K562 (cell line): ENCODE measurements around the gene WDR62. TPM values are rescaled to one million over a fixed set of nuclear protein-coding genes. Genes with fewer than 3 reads are reported as not detected.

Source experiments
- C11orf30 ChIP-seq: fragments of 450-650 bp; IDR thresholded peaks from 2 replicates; pipeline ENCODE4 v1.6.1; 2016; ENCODE audit warnings: low read depth, mild to moderate bottlenecking
- ELF1 ChIP-seq: fragments of 200-800 bp; sonication (Bioruptor generic); IDR thresholded peaks from 2 replicates; pipeline ENCODE4 v1.6.1; 2016; ENCODE audit warnings: missing genetic modification characterization, missing compliant biosample characterization
- ETV5 ChIP-seq: sonication (generic); formaldehyde crosslinking; IDR thresholded peaks from 2 replicates; pipeline ENCODE4 v1.4.0; 2020; ENCODE audit warnings: low read depth, mild to moderate bottlenecking, missing genetic modification reagents
- FIP1L1 ChIP-seq: fragments of 200-400 bp; formaldehyde crosslinking; IDR thresholded peaks from 2 replicates; pipeline ENCODE4 v1.6.1; 2018; ENCODE audit warnings: mild to moderate bottlenecking, low read depth, low read length; ENCODE audit not compliant: poor library complexity, severe bottlenecking
- HCFC1 ChIP-seq: IDR thresholded peaks from 2 replicates; pipeline ENCODE4 v1.6.1; 2012; ENCODE audit warnings: low read depth, low read length, improper control_type of control experiment
- KHSRP ChIP-seq: fragments of 450-650 bp; IDR thresholded peaks from 2 replicates; pipeline ENCODE4 v1.6.1; 2017
- L3MBTL2 ChIP-seq: fragments of 450-650 bp; IDR thresholded peaks from 2 replicates; pipeline ENCODE4 v1.6.1; 2016; ENCODE audit warnings: mild to moderate bottlenecking, moderate library complexity
- MXI1 ChIP-seq: IDR thresholded peaks from 2 replicates; pipeline ENCODE4 v1.6.1; 2011; ENCODE audit warnings: low read depth, mild to moderate bottlenecking, improper control_type of control experiment, low read length
- NFE2L1 ChIP-seq: fragments of 450-650 bp; IDR thresholded peaks from 2 replicates; pipeline ENCODE4 v1.6.1; 2016; ENCODE audit warnings: missing genetic modification characterization, low read depth, mild to moderate bottlenecking, missing compliant biosample characterization, moderate library complexity, borderline replicate concordance
- NR2C1 ChIP-seq, 2 experiments: fragments of 450-650 bp; IDR thresholded peaks; 2 replicates each; pipeline ENCODE4 v1.6.1; 2017; ENCODE audit warnings: mild to moderate bottlenecking in 2 of 2, antibody characterized with exemption in 1 of 2, inconsistent platforms in 1 of 2, missing compliant biosample characterization in 1 of 2, missing genetic modification characterization in 1 of 2
- POLR2A ChIP-seq: fragments of 450-650 bp; conservative IDR thresholded peaks from 2 replicates; pipeline ENCODE4 v1.6.1; 2016
- POLR2G ChIP-seq: fragments of 200-400 bp; formaldehyde crosslinking; IDR thresholded peaks from 2 replicates; pipeline ENCODE4 v1.6.1; 2017; ENCODE audit warnings: low read depth, mild to moderate bottlenecking, antibody characterized with exemption, low read length, moderate library complexity
- TAF1 ChIP-seq: IDR thresholded peaks from 2 replicates; pipeline ENCODE4 v1.6.1; 2011; ENCODE audit warnings: mild to moderate bottlenecking, low read length, moderate library complexity; ENCODE audit not compliant: insufficient read depth, control insufficient read depth, severe bottlenecking; ENCODE audit errors: extremely low read depth
- ZBED1 ChIP-seq: IDR thresholded peaks from 2 replicates; pipeline ENCODE4 v1.6.1; 2014
- ZNF253 ChIP-seq: fragments of 250-450 bp; sonication (Bioruptor Pico); conservative IDR thresholded peaks from 2 replicates; pipeline ENCODE4 v1.6.1; 2021; ENCODE audit warnings: mild to moderate bottlenecking
- ZNF507 ChIP-seq: conservative IDR thresholded peaks from 2 replicates; pipeline ENCODE4 v1.6.1; 2017; ENCODE audit warnings: missing genetic modification characterization, missing compliant biosample characterization
- polyA plus RNA-seq, 8 experiments: library from polyadenylated mRNA; depleted of rRNA in 4 of 8; stranded (reverse) in 5 of 8; unstranded in 3 of 8; fragments of >200 nt; fragmentation: Nextera tagmentation in 2 of 8; fragmentation: Illumina TruSeq in 1 of 8; extraction: Ambion mirVana in 2 of 8; extraction: Trizol in 1 of 8; gene quantifications; 2 replicates each; pipeline versions ENCODE4 v1.2.1 to v1.2.3, GENCODE V29; 2011 to 2014; ENCODE audit warnings: inconsistent platforms in 1 of 8, missing spikeins in 1 of 8
- total RNA-seq, 7 experiments: library from RNA; depleted of rRNA in 6 of 7; stranded (reverse); fragments of >200 nt in 6 of 7; fragmentation: Illumina TruSeq in 2 of 7; extraction: Trizol in 2 of 7; gene quantifications; 2 replicates each; pipeline versions ENCODE4 v1.2.1 to v1.2.3, GENCODE V29; 2011 to 2021; ENCODE audit warnings: low replicate concordance in 1 of 7
- TF ChIP-seq, protein P1 (sequence below): fragments of 450-650 bp; IDR thresholded peaks from 2 replicates; pipeline ENCODE4 v1.6.1; 2018; ENCODE audit warnings: mild to moderate bottlenecking, low read depth; ENCODE audit not compliant: partially characterized antibody
- TF ChIP-seq, protein P2 (sequence below): fragments of 450-650 bp; IDR thresholded peaks from 2 replicates; pipeline ENCODE4 v1.6.1; 2018; ENCODE audit not compliant: partially characterized antibody
- TF ChIP-seq, protein P3 (sequence below): fragments of 250-450 bp; sonication (Bioruptor Pico); IDR thresholded peaks from 2 replicates; pipeline ENCODE4 v1.9.0; 2021; ENCODE audit warnings: mild to moderate bottlenecking
- TF ChIP-seq, protein P4 (sequence below): sonication (generic); formaldehyde crosslinking; IDR thresholded peaks from 2 replicates; pipeline ENCODE4 v1.8.0; 2022; ENCODE audit warnings: missing genetic modification reagents, mild to moderate bottlenecking, moderate library complexity, borderline replicate concordance

WDR62 gene
- total and polyA plus RNA-seq, 9 of the 15 experiments (the other 6 are each of a cell fraction or from before 2014, with no cell fraction given), result 0.35 to 32.8 (median 14.4) TPM

DNA sequence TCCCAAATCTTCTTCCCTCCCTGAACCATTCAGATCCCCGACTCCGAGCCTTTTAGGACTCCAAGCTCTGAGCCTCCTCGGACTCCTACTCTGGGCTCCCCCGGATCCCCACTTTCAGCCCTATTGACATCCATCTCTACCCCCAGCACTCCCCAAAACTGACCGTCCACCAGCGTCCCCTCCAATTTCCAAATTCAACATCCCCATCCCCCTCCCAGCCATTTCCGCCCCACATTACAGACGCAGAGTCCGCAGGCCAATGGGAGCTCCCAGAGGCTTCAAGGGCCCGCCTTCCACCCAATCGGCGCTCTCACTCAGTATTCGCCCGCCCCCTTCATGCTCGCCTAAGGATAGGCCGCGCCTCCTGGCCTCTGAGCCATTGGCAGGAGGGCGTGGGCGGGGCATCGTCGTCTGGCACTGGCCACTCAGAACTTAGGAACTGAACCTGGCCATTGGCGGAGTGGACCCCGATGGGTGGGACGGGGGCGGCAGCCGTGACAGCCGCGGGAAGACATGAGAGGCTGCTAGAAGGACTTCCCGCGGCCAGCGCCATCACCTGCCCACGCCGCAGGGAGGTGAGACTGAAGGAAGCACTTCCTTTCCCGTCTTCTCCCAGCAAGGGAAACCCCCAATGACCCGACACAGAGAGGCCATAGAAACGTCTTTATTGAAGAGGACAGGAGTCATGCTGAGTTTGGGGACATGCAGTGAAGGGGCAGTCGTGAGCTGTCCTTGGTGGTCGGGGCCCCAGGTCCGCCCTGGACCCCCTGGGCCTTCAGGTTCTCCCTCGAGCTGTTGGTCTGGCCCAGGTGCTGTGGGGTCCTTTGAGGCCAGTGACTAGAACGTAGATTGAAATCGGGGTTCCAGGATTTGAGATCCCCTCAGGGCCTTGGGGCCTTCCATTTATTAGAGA, 40.4 kb upstream of the WDR62 start, which contains the start of gene ALKBH6 (continued):
- TF ChIP-seq, protein P1, sequence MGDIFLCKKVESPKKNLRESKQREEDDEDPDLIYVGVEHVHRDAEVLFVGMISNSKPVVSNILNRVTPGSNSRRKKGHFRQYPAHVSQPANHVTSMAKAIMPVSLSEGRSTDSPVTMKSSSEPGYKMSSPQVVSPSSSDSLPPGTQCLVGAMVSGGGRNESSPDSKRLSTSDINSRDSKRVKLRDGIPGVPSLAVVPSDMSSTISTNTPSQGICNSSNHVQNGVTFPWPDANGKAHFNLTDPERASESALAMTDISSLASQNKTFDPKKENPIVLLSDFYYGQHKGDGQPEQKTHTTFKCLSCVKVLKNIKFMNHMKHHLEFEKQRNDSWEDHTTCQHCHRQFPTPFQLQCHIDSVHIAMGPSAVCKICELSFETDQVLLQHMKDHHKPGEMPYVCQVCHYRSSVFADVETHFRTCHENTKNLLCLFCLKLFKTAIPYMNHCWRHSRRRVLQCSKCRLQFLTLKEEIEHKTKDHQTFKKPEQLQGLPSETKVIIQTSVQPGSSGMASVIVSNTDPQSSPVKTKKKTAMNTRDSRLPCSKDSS, result no peak
- TF ChIP-seq NR2C1 (IDR thresholded peaks at IDR 0.05), result no peak
- no peak for TF ChIP-seq NR2C1 (tag; IDR thresholded peaks at IDR 0.05)
- no peak for TF ChIP-seq FIP1L1
- TF ChIP-seq POLR2A, result peak; percentile 89
- peak; percentile 80 for TF ChIP-seq ELF1 (tag)
- TF ChIP-seq MXI1, result peak; percentile 55; the same call in 1 of the 2 replicates
- no peak for TF ChIP-seq KHSRP
- TF ChIP-seq, protein P2, sequence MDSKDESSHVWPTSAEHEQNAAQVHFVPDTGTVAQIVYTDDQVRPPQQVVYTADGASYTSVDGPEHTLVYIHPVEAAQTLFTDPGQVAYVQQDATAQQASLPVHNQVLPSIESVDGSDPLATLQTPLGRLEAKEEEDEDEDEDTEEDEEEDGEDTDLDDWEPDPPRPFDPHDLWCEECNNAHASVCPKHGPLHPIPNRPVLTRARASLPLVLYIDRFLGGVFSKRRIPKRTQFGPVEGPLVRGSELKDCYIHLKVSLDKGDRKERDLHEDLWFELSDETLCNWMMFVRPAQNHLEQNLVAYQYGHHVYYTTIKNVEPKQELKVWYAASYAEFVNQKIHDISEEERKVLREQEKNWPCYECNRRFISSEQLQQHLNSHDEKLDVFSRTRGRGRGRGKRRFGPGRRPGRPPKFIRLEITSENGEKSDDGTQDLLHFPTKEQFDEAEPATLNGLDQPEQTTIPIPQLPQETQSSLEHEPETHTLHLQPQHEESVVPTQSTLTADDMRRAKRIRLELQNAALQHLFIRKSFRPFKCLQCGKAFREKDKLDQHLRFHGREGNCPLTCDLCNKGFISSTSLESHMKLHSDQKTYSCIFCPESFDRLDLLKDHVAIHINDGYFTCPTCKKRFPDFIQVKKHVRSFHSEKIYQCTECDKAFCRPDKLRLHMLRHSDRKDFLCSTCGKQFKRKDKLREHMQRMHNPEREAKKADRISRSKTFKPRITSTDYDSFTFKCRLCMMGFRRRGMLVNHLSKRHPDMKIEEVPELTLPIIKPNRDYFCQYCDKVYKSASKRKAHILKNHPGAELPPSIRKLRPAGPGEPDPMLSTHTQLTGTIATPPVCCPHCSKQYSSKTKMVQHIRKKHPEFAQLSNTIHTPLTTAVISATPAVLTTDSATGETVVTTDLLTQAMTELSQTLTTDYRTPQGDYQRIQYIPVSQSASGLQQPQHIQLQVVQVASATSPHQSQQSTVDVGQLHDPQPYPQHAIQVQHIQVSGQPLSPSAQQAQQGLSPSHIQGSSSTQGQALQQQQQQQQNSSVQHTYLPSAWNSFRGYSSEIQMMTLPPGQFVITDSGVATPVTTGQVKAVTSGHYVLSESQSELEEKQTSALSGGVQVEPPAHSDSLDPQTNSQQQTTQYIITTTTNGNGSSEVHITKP, result peak; percentile 93
- TF ChIP-seq, protein P3, sequence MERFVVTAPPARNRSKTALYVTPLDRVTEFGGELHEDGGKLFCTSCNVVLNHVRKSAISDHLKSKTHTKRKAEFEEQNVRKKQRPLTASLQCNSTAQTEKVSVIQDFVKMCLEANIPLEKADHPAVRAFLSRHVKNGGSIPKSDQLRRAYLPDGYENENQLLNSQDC (CRISPR knock-in tag), result no peak
- TF ChIP-seq ZBED1, result no peak
- TF ChIP-seq POLR2G, result peak; percentile 93
- 0 out of 2 replicates have a peak, but pooled peaks have one; percentile 24 for TF ChIP-seq ETV5 (CRISPR knock-in tag)
- TF ChIP-seq C11orf30, result peak; percentile 56; the same call in 1 of the 2 replicates
- no peak for TF ChIP-seq ZNF507 (tag)
- TF ChIP-seq, protein P4, sequence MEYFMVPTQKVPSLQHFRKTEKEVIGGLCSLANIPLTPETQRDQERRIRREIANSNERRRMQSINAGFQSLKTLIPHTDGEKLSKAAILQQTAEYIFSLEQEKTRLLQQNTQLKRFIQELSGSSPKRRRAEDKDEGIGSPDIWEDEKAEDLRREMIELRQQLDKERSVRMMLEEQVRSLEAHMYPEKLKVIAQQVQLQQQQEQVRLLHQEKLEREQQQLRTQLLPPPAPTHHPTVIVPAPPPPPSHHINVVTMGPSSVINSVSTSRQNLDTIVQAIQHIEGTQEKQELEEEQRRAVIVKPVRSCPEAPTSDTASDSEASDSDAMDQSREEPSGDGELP (CRISPR knock-in tag), result peak; percentile 67; the same call in 1 of the 2 replicates
- 0 out of 2 replicates have a peak, but pooled peaks have one; percentile 5 for TF ChIP-seq HCFC1
- TF ChIP-seq TAF1, result peak; percentile 69
- no peak for TF ChIP-seq ZNF253 (CRISPR knock-in tag)
- TF ChIP-seq NFE2L1 (tag), result no peak
- peak; percentile 55; the same call in 1 of the 2 replicates for TF ChIP-seq L3MBTL2
